Keratinocyte (primary cell): ENCODE data around the gene SH2D4B. TPM values are rescaled to one million over a fixed set of nuclear protein-coding genes. Genes with fewer than 3 reads are reported as not detected.

Source experiments
- DNase-seq: peaks from one replicate; pipeline ENCODE4 v3.0.0-alpha.2; 2011; ENCODE audit warnings: low read depth, missing footprints, low spot score
- FAIRE-seq: peaks from 2 replicates; lab custom pipeline; 2011; peaks lifted over from hg19 to GRCh38; lab: Jason Lieb, UNC
- H2AFZ ChIP-seq: 2 replicates; pipeline ENCODE4 v1.6.0; 2012; ENCODE audit warnings: low read length, control low read depth, inconsistent platforms; ENCODE audit not compliant: control insufficient read depth
- H3K27ac ChIP-seq: 2 replicates; pipeline ENCODE4 v1.5.1; 2011; ENCODE audit warnings: low read length; ENCODE audit not compliant: control insufficient read depth, insufficient read depth
- H3K27me3 ChIP-seq: 3 replicates; pipeline ENCODE4 v1.6.0; 2011; ENCODE audit warnings: low read length; ENCODE audit not compliant: control insufficient read depth, insufficient read depth; ENCODE audit errors: extremely low read depth
- H3K36me3 ChIP-seq, 2 experiments: 2 replicates in 1 of 2; 3 replicates in 1 of 2; pipeline ENCODE4 v1.5.1; 2011; ENCODE audit warnings: low read length in 2 of 2, mild to moderate bottlenecking in 1 of 2; ENCODE audit not compliant: control insufficient read depth in 2 of 2, insufficient read depth in 2 of 2; ENCODE audit errors: extremely low read depth in 1 of 2
- H3K4me1 ChIP-seq: 3 replicates; pipeline ENCODE4 v1.5.1; 2011; ENCODE audit warnings: low read length; ENCODE audit not compliant: control insufficient read depth, insufficient read depth; ENCODE audit errors: extremely low read depth
- H3K4me2 ChIP-seq: 3 replicates; pipeline ENCODE4 v1.6.0; 2011; ENCODE audit warnings: low read depth, low read length; ENCODE audit not compliant: control insufficient read depth, insufficient read depth; ENCODE audit errors: extremely low read depth
- H3K4me3 ChIP-seq, 3 experiments: fragments of 200-600 bp in 1 of 3; sonication (generic) in 1 of 3; 2 replicates in 2 of 3; 3 replicates in 1 of 3; pipeline ENCODE4 v1.5.1; 2011 to 2016; ENCODE audit warnings: low read length in 3 of 3, mild to moderate bottlenecking in 3 of 3, control low read depth in 2 of 3, inconsistent platforms in 1 of 3, low read depth in 1 of 3, mixed read lengths in 1 of 3, mixed run types in 1 of 3, moderate library complexity in 1 of 3; ENCODE audit not compliant: control insufficient read depth in 2 of 3, insufficient read depth in 2 of 3; ENCODE audit errors: extremely low read depth in 1 of 3
- H3K79me2 ChIP-seq: 2 replicates; pipeline ENCODE4 v1.6.0; 2012; ENCODE audit warnings: low read length; ENCODE audit not compliant: control insufficient read depth, insufficient read depth
- H3K9ac ChIP-seq: 3 replicates; pipeline ENCODE4 v1.6.0; 2011; ENCODE audit warnings: low read length; ENCODE audit not compliant: control insufficient read depth, insufficient read depth; ENCODE audit errors: extremely low read depth
- H3K9me1 ChIP-seq: 3 replicates; pipeline ENCODE4 v1.6.0; 2011; ENCODE audit warnings: low read length; ENCODE audit not compliant: control insufficient read depth, insufficient read depth; ENCODE audit errors: extremely low read depth
- H3K9me3 ChIP-seq: 2 replicates; pipeline ENCODE4 v1.5.1; 2012; ENCODE audit warnings: low read depth, low read length; ENCODE audit not compliant: control insufficient read depth
- H4K20me1 ChIP-seq: 3 replicates; pipeline ENCODE4 v1.6.0; 2011; ENCODE audit warnings: low read length; ENCODE audit not compliant: control insufficient read depth, insufficient read depth; ENCODE audit errors: extremely low read depth
- EZH2 ChIP-seq: IDR thresholded peaks from one replicate; pipeline ENCODE4 v1.6.1; 2012; ENCODE audit warnings: inconsistent platforms, mild to moderate bottlenecking, low read length, moderate library complexity
- dilution Hi-C: fragments of 300-500 bp; cut with MboI; formaldehyde crosslinking; loops from one replicate; pipeline ENCODE4 v1.7.0; 2020; ENCODE audit warnings: low sequenced_read_pairs; ENCODE audit not compliant: extremely low pct_ligation_motif_present
- polyA plus RNA-seq, 5 experiments: library from polyadenylated mRNA; depleted of rRNA in 3 of 5; stranded (reverse) in 3 of 5; stranded (forward) in 1 of 5; unstranded in 1 of 5; fragments of >200 nt; gene quantifications; 1 replicate in 1 of 5; 2 replicates in 3 of 5; 3 replicates in 1 of 5; pipeline versions ENCODE4 v1.2.1 to v1.2.3, GENCODE V29; 2011 to 2012; ENCODE audit warnings: missing spikeins in 2 of 5, low read depth in 1 of 5, low replicate concordance in 1 of 5
- TF ChIP-seq, protein P1 (sequence below), 3 experiments: IDR thresholded peaks in 1 of 3; conservative IDR thresholded peaks in 1 of 3; optimal IDR thresholded peaks in 1 of 3; 2 replicates in 2 of 3; 3 replicates in 1 of 3; pipeline versions ENCODE3 to v1.5.1; 2011; ENCODE audit warnings: low read length in 3 of 3, mild to moderate bottlenecking in 3 of 3, moderate library complexity in 2 of 3, control low read depth in 1 of 3, inconsistent platforms in 1 of 3; ENCODE audit not compliant: insufficient read depth in 2 of 3; ENCODE audit errors: extremely low read depth in 1 of 3

SH2D4B gene
- polyA plus RNA-seq, 1 donor (not counting 4 experiments of a cell fraction or from before 2014, with no cell fraction given) = 0.22 TPM

DNA sequence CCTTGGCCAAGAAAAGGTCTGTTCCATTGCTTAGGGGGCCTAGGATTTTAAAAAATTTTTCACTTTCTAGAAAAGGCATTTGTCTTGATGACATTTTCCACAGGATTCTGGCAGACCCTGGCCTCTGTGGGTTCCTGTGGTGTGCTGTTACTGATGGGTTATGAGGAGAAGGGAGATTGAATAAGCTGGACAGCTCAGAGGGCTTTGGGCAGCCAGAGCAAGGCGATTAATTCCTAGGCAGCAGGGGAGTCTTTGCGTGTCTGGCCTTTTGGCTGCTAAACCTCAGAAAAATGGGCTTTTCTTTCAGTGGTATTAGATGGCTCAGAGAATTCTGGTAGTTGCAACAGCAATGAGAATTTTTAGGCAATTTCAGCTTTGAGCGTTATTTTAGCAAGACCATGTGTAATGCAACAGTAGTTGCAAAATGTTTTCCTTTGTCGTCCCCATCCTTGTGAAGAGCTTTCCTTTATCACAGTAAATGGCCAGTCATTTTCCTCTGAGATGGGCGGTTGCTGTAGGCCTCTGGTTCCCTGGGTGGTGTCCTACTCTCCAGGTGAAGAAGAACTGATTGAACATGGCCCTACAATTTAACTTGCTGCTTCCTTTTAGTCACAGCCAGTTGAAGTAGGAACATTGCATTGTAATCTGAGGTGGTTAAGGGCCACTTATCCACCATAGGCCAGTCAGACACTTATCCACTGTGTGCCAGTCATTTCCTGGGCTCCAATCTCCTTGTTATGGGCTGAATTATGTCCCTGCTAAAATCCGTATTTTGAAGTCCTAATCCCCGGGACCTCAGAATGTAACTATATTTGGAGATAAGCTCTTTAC lies 43.2 kb downstream of the SH2D4B start:
- no peak for TF ChIP-seq EZH2
- TF ChIP-seq, protein P1, sequence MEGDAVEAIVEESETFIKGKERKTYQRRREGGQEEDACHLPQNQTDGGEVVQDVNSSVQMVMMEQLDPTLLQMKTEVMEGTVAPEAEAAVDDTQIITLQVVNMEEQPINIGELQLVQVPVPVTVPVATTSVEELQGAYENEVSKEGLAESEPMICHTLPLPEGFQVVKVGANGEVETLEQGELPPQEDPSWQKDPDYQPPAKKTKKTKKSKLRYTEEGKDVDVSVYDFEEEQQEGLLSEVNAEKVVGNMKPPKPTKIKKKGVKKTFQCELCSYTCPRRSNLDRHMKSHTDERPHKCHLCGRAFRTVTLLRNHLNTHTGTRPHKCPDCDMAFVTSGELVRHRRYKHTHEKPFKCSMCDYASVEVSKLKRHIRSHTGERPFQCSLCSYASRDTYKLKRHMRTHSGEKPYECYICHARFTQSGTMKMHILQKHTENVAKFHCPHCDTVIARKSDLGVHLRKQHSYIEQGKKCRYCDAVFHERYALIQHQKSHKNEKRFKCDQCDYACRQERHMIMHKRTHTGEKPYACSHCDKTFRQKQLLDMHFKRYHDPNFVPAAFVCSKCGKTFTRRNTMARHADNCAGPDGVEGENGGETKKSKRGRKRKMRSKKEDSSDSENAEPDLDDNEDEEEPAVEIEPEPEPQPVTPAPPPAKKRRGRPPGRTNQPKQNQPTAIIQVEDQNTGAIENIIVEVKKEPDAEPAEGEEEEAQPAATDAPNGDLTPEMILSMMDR (optimal IDR thresholded peaks at IDR 0.05 in 1 of 3, IDR thresholded peaks at IDR 0.05 in 1 of 3, conservative IDR thresholded peaks at IDR 0.05 in 1 of 3; ENCODE audit: extremely low read depth in 1 of 3, insufficient read depth in 2 of 3, low read length in 3 of 3) = no peak
- no peaks in the 10 kb centered on the region for H3K9me3 ChIP-seq
- no peaks in the 10 kb centered on the region for H3K27me3 ChIP-seq
- no peak overlapping the region for H2AFZ ChIP-seq
- H3K4me1 ChIP-seq = no peaks in the 10 kb centered on the region
- H3K4me2 ChIP-seq = no peak overlapping the region
- FAIRE-seq (no peak), DNase-seq (no peak)
- H4K20me1 ChIP-seq = no peaks in the 10 kb centered on the region
- H3K4me3 ChIP-seq = no peak overlapping the region
- H3K36me3 ChIP-seq = no peaks in the 10 kb centered on the region
- no peak overlapping the region for H3K27ac ChIP-seq
- dilution Hi-C loops = no loop called here
- no peak overlapping the region for H3K9ac ChIP-seq
- H3K9me1 ChIP-seq = no peaks in the 10 kb centered on the region
- H3K79me2 ChIP-seq = no peaks in the 10 kb centered on the region

DNA sequence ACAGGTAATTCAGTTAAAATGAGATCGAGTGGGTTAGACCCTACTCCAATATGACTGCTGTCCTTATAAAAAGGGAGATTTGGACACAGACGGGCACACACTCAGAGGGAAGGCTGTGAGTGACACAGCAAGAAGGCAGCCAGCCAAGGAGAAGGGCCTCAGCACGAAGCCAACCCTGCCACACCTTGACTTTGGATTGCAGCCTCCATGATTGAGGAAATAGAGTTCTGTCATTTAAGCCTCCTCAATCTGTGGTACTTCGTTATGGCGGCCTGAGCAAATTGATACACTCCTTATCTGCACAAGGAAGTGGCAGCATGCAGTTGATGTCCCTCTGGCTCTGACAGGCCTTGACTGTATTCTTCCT lies 43.8 kb downstream of the SH2D4B start:
- FAIRE-seq (no peak), DNase-seq (no peak)
- Histone ChIP-seq H3K9me1 (no peaks in the 10 kb centered on the region), H3K4me3 (no peak overlapping the region), H2AFZ (no peak overlapping the region), H3K9me3 (no peaks in the 10 kb centered on the region), H3K27me3 (no peaks in the 10 kb centered on the region), H3K4me1 (no peaks in the 10 kb centered on the region), H3K79me2 (no peaks in the 10 kb centered on the region), H3K27ac (no peak overlapping the region), H3K4me2 (no peak overlapping the region), H3K9ac (no peak overlapping the region), H3K36me3 (no peaks in the 10 kb centered on the region), H4K20me1 (no peaks in the 10 kb centered on the region)
- dilution Hi-C loops = no loop called here
- no peak for TF ChIP-seq EZH2
- TF ChIP-seq, protein P1 (optimal IDR thresholded peaks at IDR 0.05 in 1 of 3, IDR thresholded peaks at IDR 0.05 in 1 of 3, conservative IDR thresholded peaks at IDR 0.05 in 1 of 3; ENCODE audit: extremely low read depth in 1 of 3, insufficient read depth in 2 of 3, low read length in 3 of 3) = no peak
